Mucosa of rectum (tissue), 2 donors: ENCODE results near the gene ZBTB8OS.
"Not testable (repeated sequence)": the region's sequence is repeated elsewhere in the genome, so short reads cannot be mapped to it uniquely, and the experiment has no call there.

Experiments
- H3K27ac ChIP-seq, 2 donors: one replicate each; pipeline ENCODE4 v1.7.0; 2013; ENCODE audit warnings: inconsistent platforms in 2 of 2, low read depth in 2 of 2, low read length in 2 of 2
- H3K27me3 ChIP-seq, 2 donors: one replicate each; pipeline ENCODE4 v1.7.0; 2013; ENCODE audit warnings: low read length in 2 of 2; ENCODE audit not compliant: control insufficient read depth in 2 of 2, insufficient read depth in 2 of 2
- H3K36me3 ChIP-seq, 2 donors: one replicate each; pipeline ENCODE4 v1.7.0; 2013; ENCODE audit warnings: low read length in 2 of 2; ENCODE audit not compliant: control insufficient read depth in 2 of 2, insufficient read depth in 2 of 2
- H3K4me1 ChIP-seq, 2 donors: one replicate each; pipeline ENCODE4 v1.7.0; 2013; ENCODE audit warnings: low read length in 2 of 2, mild to moderate bottlenecking in 1 of 2; ENCODE audit not compliant: control insufficient read depth in 2 of 2, insufficient read depth in 2 of 2
- H3K4me3 ChIP-seq, 2 donors: one replicate each; pipeline ENCODE4 v1.7.0; 2013; ENCODE audit warnings: low read length in 2 of 2
- H3K9ac ChIP-seq, 2 donors: one replicate each; pipeline ENCODE4 v1.7.0; 2013; ENCODE audit warnings: low read length in 2 of 2, low read depth in 1 of 2, mild to moderate bottlenecking in 1 of 2
- H3K9me3 ChIP-seq, 2 donors: one replicate each; pipeline ENCODE4 v1.7.0; 2013; ENCODE audit warnings: low read length in 2 of 2; ENCODE audit not compliant: control insufficient read depth in 2 of 2
- donor health status: healthy.
- donor health status: Normal muscosa, but diverticular disease.

Gene ZBTB8OS

GRCh38 chr1:32681999-32682398, 31.6 kb upstream of the ZBTB8OS start:
- Histone ChIP-seq H3K27me3 (no peaks in the 10 kb centered on the region), H3K4me3 (no peak overlapping the region), H3K9me3 (no peaks in the 10 kb centered on the region), H3K9ac (no peak overlapping the region), H3K4me1 (peaks cover 4 to 20% of the 10 kb centered on the region in 2 donors), H3K27ac (peak overlapping the region in 1 of 2 donors; percentile 50), H3K36me3 (peaks cover 25 to 50% of the 10 kb centered on the region in 2 donors)

DNA sequence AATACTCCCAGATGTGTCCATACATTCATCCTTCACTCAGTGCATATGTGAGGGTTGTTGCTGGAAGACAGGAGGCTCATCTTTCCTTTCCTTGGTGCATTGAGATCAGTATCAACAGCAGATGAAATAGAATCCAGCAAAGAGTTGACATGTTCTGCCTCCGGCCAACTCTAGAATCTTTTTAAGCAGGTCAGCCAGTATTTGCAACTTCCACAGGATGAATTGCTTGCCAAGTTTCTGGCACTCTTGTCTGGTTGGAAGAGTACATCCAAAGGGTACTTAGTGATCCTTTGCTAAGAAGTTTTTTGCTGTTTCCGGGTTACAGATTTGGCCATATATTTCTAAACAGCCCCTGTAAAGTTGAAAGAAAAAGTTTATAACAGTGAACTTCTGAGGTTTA, 31.2 kb upstream of the ZBTB8OS start:
- peaks cover 24 to 54% of the 10 kb centered on the region in 2 donors for H3K36me3 ChIP-seq
- no peaks in the 10 kb centered on the region for H3K9me3 ChIP-seq
- no peak overlapping the region for H3K4me3 ChIP-seq
- peak overlapping the region in 1 of 2 donors; percentile 50 for H3K27ac ChIP-seq
- H3K4me1 ChIP-seq: peaks cover 4 to 25% of the 10 kb centered on the region in 2 donors
- no peak overlapping the region for H3K9ac ChIP-seq
- H3K27me3 ChIP-seq: no peaks in the 10 kb centered on the region

DNA sequence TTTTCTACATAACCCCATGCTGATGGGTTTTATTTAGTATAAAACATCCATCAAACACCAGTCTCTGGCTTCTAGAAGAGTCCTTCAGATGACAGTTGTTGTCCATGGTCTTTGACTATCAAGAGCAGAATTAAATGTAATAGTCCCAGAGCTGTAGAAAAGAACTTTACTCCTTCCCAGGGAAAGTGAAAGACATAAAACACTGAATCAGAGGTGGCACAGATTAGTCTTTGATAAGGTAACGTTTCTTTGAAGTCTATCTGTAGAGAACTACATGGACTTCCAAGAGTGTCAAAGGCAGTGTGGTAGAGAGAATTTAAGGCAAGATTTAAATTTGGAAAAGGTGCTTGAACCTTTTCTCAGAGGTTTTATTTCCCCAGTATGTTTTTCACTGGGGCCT, 30.3 kb upstream of the ZBTB8OS start:
- no peak overlapping the region for H3K9ac ChIP-seq
- no peaks in the 10 kb centered on the region for H3K9me3 ChIP-seq
- H3K4me1 ChIP-seq: peaks cover 4 to 25% of the 10 kb centered on the region in 2 donors
- H3K27ac ChIP-seq: no peak overlapping the region
- peaks cover 25 to 52% of the 10 kb centered on the region in 2 donors for H3K36me3 ChIP-seq
- H3K4me3 ChIP-seq: no peak overlapping the region
- no peaks in the 10 kb centered on the region for H3K27me3 ChIP-seq

DNA sequence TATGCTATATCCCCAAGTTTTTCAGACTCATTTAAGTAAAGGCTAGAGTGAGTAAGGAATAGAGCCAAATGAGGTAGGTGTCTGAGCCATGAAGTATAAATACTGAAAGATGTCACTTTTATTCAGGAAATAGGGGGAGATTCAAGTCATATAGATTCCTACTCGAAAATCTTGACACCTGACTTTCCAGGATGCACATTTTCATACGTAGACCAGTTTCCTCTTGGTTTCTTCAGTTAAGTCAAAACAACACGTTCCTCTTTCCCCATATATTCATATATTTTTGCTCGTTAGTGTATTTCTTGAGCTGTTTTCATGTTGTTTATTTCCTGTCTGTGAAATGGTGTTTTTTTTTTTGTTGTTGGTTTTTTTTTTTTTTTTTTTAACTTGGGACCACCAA, 29.6 kb upstream of the ZBTB8OS start:
- H3K27me3 ChIP-seq: not testable (repeated sequence)
- H3K36me3 ChIP-seq: peaks cover 19 to 51% of the 10 kb centered on the region in 2 donors

DNA sequence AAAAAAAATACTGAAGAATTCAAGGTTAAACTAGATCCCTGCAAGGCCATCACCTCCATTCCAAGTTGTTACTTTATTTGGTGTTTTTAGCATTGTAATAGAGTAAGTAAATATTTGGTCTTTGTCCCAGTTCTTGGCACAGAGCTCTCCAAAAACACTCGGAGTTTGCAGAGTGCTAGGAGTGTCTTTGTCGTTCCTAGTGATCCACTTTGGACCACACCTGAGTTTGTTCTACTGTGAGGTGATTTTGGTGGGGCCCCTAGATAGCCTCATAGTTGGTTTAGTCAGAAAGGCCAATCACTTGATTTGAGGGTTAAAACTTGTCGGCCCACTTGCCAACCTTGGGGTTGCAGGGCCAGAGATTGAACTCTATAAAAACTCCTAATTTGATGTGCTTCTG, 26.6 kb upstream of the ZBTB8OS start:
- H3K4me1 ChIP-seq: peaks cover 2 to 12% of the 10 kb centered on the region in 2 donors
- H3K27me3 ChIP-seq: no peaks in the 10 kb centered on the region
- H3K36me3 ChIP-seq: peaks cover 34 to 66% of the 10 kb centered on the region in 2 donors
- no peak overlapping the region for H3K9ac ChIP-seq
- no peaks in the 10 kb centered on the region for H3K9me3 ChIP-seq
- H3K4me3 ChIP-seq: no peak overlapping the region
- peak overlapping the region in 1 of 2 donors; percentile 29 for H3K27ac ChIP-seq

More for the DNA sequence above, 29.6 kb upstream of the ZBTB8OS start:
- not testable (repeated sequence) for H3K4me3 ChIP-seq, H3K9me3 ChIP-seq, H3K9ac ChIP-seq, H3K27ac ChIP-seq
- peaks cover 4 to 25% of the 10 kb centered on the region in 2 donors for H3K4me1 ChIP-seq

DNA sequence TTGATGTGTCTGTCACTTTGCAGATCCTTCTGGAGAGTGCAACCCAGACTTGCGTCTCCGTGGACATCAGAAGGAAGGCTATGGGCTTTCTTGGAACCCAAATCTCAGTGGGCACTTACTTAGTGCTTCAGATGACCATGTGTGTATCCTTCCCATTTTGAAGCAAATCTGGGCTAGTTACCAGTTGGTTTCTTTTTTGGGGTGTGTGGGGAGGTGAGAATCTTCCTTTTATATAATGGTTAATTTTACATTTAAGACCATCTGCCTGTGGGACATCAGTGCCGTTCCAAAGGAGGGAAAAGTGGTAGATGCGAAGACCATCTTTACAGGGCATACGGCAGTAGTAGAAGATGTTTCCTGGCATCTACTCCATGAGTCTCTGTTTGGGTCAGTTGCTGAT, 18.4 kb upstream of the ZBTB8OS start:
- H3K9ac ChIP-seq, H3K27ac ChIP-seq, H3K4me3 ChIP-seq, H3K4me1 ChIP-seq, H3K9me3 ChIP-seq, H3K27me3 ChIP-seq: not testable (repeated sequence)
- H3K36me3 ChIP-seq: peaks cover 54 to 59% of the 10 kb centered on the region in 2 donors

GRCh38 chr1:32666901-32667566, 16.7 kb upstream of the ZBTB8OS start:
- Histone ChIP-seq H3K36me3 (peaks cover 41 to 55% of the 10 kb centered on the region in 2 donors), H3K9me3 (no peaks in the 10 kb centered on the region), H3K4me1 (no peaks in the 10 kb centered on the region), H3K4me3 (no peak overlapping the region), H3K27ac (no peak overlapping the region), H3K27me3 (no peaks in the 10 kb centered on the region), H3K9ac (no peak overlapping the region)

GRCh38 chr1:32665915-32666314, 15.6 kb upstream of the ZBTB8OS start:
- H3K27ac ChIP-seq: no peak overlapping the region
- no peak overlapping the region for H3K4me3 ChIP-seq
- H3K4me1 ChIP-seq: no peaks in the 10 kb centered on the region
- H3K27me3 ChIP-seq: no peaks in the 10 kb centered on the region
- H3K9me3 ChIP-seq: no peaks in the 10 kb centered on the region
- H3K9ac ChIP-seq: no peak overlapping the region
- peaks cover 39 to 53% of the 10 kb centered on the region in 2 donors for H3K36me3 ChIP-seq

DNA sequence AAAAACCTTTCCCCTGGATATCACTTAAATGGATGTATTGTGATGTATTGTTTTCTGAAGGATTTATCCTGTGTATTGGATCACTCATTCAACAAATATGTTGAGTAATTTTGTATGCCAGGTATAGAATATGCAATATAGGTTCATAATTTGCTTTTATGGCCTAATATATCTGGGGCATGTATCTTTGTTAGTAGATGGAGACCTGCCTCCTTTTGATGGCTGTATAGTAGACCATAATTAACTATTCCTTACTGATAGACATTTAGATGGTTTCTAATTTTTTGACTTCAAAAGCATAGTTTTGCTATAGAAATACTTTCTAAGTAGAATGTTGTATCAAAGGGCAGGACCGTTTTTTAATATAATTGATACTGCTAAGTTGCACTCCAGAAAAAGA, 9.2 kb upstream of the ZBTB8OS start:
- Histone ChIP-seq H3K27me3 (no peaks in the 10 kb centered on the region), H3K27ac (no peak overlapping the region), H3K9ac (no peak overlapping the region), H3K9me3 (no peaks in the 10 kb centered on the region), H3K4me1 (no peaks in the 10 kb centered on the region), H3K4me3 (no peak overlapping the region), H3K36me3 (peaks cover 43 to 52% of the 10 kb centered on the region in 2 donors)

GRCh38 chr1:32652244-32652962, 2.1 kb upstream of the ZBTB8OS start:
- H3K27me3 ChIP-seq: no peaks in the 10 kb centered on the region
- H3K9me3 ChIP-seq: no peaks in the 10 kb centered on the region
- peaks cover 12 to 23% of the 10 kb centered on the region in 2 donors for H3K4me1 ChIP-seq
- peak overlapping the region; percentile 87 to 92 for H3K9ac ChIP-seq
- peaks cover 29 to 34% of the 10 kb centered on the region in 2 donors for H3K36me3 ChIP-seq
- peak overlapping the region in 1 of 2 donors; percentile 91 for H3K4me3 ChIP-seq
- no peak overlapping the region for H3K27ac ChIP-seq
